B cell (primary cell): ENCODE measurements around the gene DOCK4. TPM values are rescaled to one million over a fixed set of nuclear protein-coding genes. Genes with fewer than 3 reads are reported as not detected.

Experiments used
- ATAC-seq: fragments of 200-7000 bp; cut with Tn5 transposase; one replicate; pipeline ENCODE4 v1.10.0; 2021; ENCODE audit warnings: low read depth, mild to moderate bottlenecking, moderate number of reproducible peaks, moderate library complexity
- CTCF ChIA-PET: fragments of 350-600 bp; sonication (Branson Sonifier 250); formaldehyde crosslinking; loops from one replicate; lab custom pipeline; 2021; ENCODE audit warnings: antibody characterized with exemption, inconsistent platforms; lab: Charles Lee
- POLR2A ChIA-PET: fragments of 350-600 bp; sonication (Branson Sonifier 250); formaldehyde crosslinking; loops from one replicate; lab custom pipeline; 2021; ENCODE audit warnings: antibody characterized with exemption; lab: Charles Lee
- DNase-seq: peaks from one replicate; pipeline ENCODE4 v3.0.0; 2013
- H2AFZ ChIP-seq: 2 replicates; pipeline ENCODE4 v1.6.1; 2012; ENCODE audit warnings: mild to moderate bottlenecking, low read depth, low read length; ENCODE audit not compliant: insufficient read depth, poor library complexity, severe bottlenecking
- H3K27ac ChIP-seq, 2 donors: 1 replicate in 1 of 2; 2 replicates in 1 of 2; pipeline ENCODE4 v1.5.1; 2012 to 2013; ENCODE audit warnings: low read length in 2 of 2, mild to moderate bottlenecking in 2 of 2, moderate library complexity in 1 of 2
- H3K27me3 ChIP-seq, 4 experiments: fragments of 200-600 bp in 1 of 4; sonication (generic) in 1 of 4; replicated peaks in 1 of 4; 1 replicate in 2 of 4; 2 replicates in 2 of 4; pipeline versions ENCODE4 v1.6.1 to v1.7.0; 2013 to 2016; ENCODE audit warnings: low read length in 3 of 4, mild to moderate bottlenecking in 2 of 4, mixed read lengths in 1 of 4, moderate library complexity in 1 of 4; ENCODE audit not compliant: insufficient read depth in 4 of 4, control insufficient read depth in 3 of 4; ENCODE audit errors: control extremely low read depth in 1 of 4
- H3K36me3 ChIP-seq, 2 experiments: replicated peaks in 1 of 2; 1 replicate in 1 of 2; 2 replicates in 1 of 2; pipeline versions ENCODE4 v1.6.1 to v1.7.1; 2013; ENCODE audit warnings: low read length in 1 of 2; ENCODE audit not compliant: insufficient read depth in 2 of 2, control insufficient read depth in 1 of 2; ENCODE audit errors: control extremely low read depth in 1 of 2, extremely low read depth in 1 of 2
- H3K4me1 ChIP-seq, 2 donors: fragments of 200-600 bp in 1 of 2; sonication (generic) in 1 of 2; 1 replicate in 1 of 2; 2 replicates in 1 of 2; pipeline versions ENCODE4 v1.5.1 to v1.6.1; 2013 to 2017; ENCODE audit warnings: low read length in 2 of 2; ENCODE audit not compliant: control insufficient read depth in 2 of 2, insufficient read depth in 2 of 2
- H3K4me2 ChIP-seq: replicated peaks from 2 replicates; pipeline ENCODE3; 2012; ENCODE audit warnings: mild to moderate bottlenecking, low read depth, low read length; ENCODE audit not compliant: poor library complexity, severe bottlenecking
- H3K4me3 ChIP-seq, 5 experiments: fragments of 200-600 bp in 1 of 5; sonication (generic) in 1 of 5; 1 replicate in 3 of 5; 2 replicates in 2 of 5; pipeline versions ENCODE4 v1.5.1 to v1.7.0; 2011 to 2016; ENCODE audit warnings: low read length in 4 of 5, mild to moderate bottlenecking in 4 of 5, low read depth in 2 of 5, control low read depth in 1 of 5, moderate library complexity in 1 of 5; ENCODE audit not compliant: insufficient read depth in 1 of 5; ENCODE audit errors: control extremely low read depth in 1 of 5, extremely low read depth in 1 of 5
- H3K79me2 ChIP-seq: fragments of 200-600 bp; sonication (generic); one replicate; pipeline ENCODE4 v1.6.0; 2016; ENCODE audit warnings: low read length; ENCODE audit not compliant: control insufficient read depth, insufficient read depth
- H3K9ac ChIP-seq: fragments of 200-600 bp; sonication (generic); 2 replicates; pipeline ENCODE4 v1.6.1; 2017; ENCODE audit warnings: mild to moderate bottlenecking, low read length, moderate library complexity
- H3K9me3 ChIP-seq, 3 donors: one replicate each; pipeline versions ENCODE4 v1.6.1 to v1.7.1; 2013; ENCODE audit warnings: low read length in 2 of 3; ENCODE audit not compliant: control insufficient read depth in 2 of 3, insufficient read depth in 1 of 3; ENCODE audit errors: control extremely low read depth in 1 of 3
- H4K20me1 ChIP-seq: 2 replicates; pipeline ENCODE4 v1.6.0; 2012; ENCODE audit warnings: mild to moderate bottlenecking, low read length; ENCODE audit not compliant: insufficient read depth, control insufficient read depth, poor library complexity, severe bottlenecking
- H3K27ac Mint-ChIP-seq: one replicate; pipeline ENCODE4 v1.8.0; 2021; ENCODE audit warnings: mixed read lengths
- H3K27me3 Mint-ChIP-seq: one replicate; pipeline ENCODE4 v1.8.0; 2021; ENCODE audit warnings: mixed read lengths
- H3K4me1 Mint-ChIP-seq: one replicate; pipeline ENCODE4 v1.8.0; 2021; ENCODE audit warnings: mixed read lengths
- H3K4me3 Mint-ChIP-seq: one replicate; pipeline ENCODE4 v1.8.0; 2021; ENCODE audit warnings: mixed read lengths
- H3K9me3 Mint-ChIP-seq: one replicate; pipeline ENCODE4 v1.8.0; 2022; ENCODE audit warnings: mixed read lengths; ENCODE audit not compliant: insufficient read depth
- CTCF ChIP-seq: fragments of 200-600 bp; IDR thresholded peaks from one replicate; pipeline ENCODE4 v1.8.0; 2022; ENCODE audit warnings: antibody characterized with exemption, mild to moderate bottlenecking
- EZH2 ChIP-seq: IDR thresholded peaks from 2 replicates; pipeline ENCODE4 v1.6.1; 2012; ENCODE audit warnings: borderline replicate concordance, low read depth, mild to moderate bottlenecking, moderate library complexity, low read length; ENCODE audit not compliant: insufficient read depth, poor library complexity, severe bottlenecking
- WGBS: methylation state at CpG from one replicate; pipeline ENCODE4 v1.1.5; 2013; ENCODE audit warnings: missing lambda C conversion rate; ENCODE audit not compliant: insufficient coverage; 5-methylcytosine and 5-hydroxymethylcytosine counted together
- intact Hi-C: fragments of 100-400 bp; cut with micrococcal nuclease; formaldehyde crosslinking; loops from one replicate; pipeline ENCODE4 v1.10.0; 2022
- polyA plus RNA-seq: library from polyadenylated mRNA; depleted of rRNA; stranded (reverse); fragments of >200 nt; gene quantifications from 2 replicates; pipeline ENCODE4 v1.2.3, GENCODE V29; 2012
- total RNA-seq, 2 donors: library from RNA; stranded (reverse); fragments of 120-200 nt in 1 of 2; gene quantifications; 1 replicate in 1 of 2; 2 replicates in 1 of 2; pipeline versions ENCODE4 v1.2.3 to v1.2.4, GENCODE V29; 2013 to 2022

DOCK4 gene
- total and polyA plus RNA-seq, 2 donors (not counting 1 experiment from before 2014, with no cell fraction given), result 0.03 to 4.1 TPM

- ChIA-PET POLR2A (no interaction called here), CTCF (no interaction called here)
- Histone ChIP-seq H3K27me3 (peaks cover 0 to 4% (median 0%) of the 10 kb centered on the region in 4 experiments), H3K27ac (no peak overlapping the region), H3K9me3 (no peaks in the 10 kb centered on the region), H3K9ac (no peak overlapping the region), H3K4me2 (no peak overlapping the region), H3K4me3 (no peak overlapping the region), H4K20me1 (no peaks in the 10 kb centered on the region), H3K36me3 (no peaks in the 10 kb centered on the region), H2AFZ (no peak overlapping the region), H3K79me2 (no peaks in the 10 kb centered on the region), H3K4me1 (no peaks in the 10 kb centered on the region)
- ATAC-seq (no peak), DNase-seq (no peak)
- H3K4me3 Mint-ChIP-seq, result no peak overlapping the region
- peaks cover 4% of the 10 kb centered on the region for H3K27me3 Mint-ChIP-seq
- H3K4me1 Mint-ChIP-seq, result no peaks in the 10 kb centered on the region
- H3K27ac Mint-ChIP-seq, result no peak overlapping the region
- no CpG with 5 or more reads among the region's 5 CpGs for WGBS
- intact Hi-C loops, result no loop called here
- H3K9me3 Mint-ChIP-seq, result no peaks in the 10 kb centered on the region
- TF ChIP-seq CTCF (no peak), EZH2 (no peak)
Observed at GRCh38 chr7:111919631-111920179, 286.5 kb downstream of the DOCK4 start.

DNA sequence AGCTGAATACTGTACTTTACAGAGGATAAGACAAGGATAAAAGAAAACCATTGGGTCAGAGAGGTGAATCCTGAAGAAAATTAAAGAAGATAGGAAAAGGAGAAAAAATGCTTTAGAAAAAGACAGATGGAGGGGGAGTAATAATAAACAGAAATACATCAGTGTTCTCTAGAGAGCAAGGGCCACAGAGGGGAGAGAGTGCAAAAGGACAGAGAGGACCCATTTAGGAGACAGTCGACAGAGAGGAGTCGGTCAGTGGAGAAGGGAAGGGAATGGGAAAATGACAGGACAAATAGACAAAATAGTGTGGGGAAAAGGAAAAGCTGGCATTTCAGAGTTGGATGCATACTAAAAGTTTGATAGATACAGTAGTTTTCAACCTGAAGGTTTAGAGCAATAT lies 287.0 kb downstream of the DOCK4 start:
- Histone ChIP-seq H3K4me3 (no peak overlapping the region), H3K27ac (no peak overlapping the region), H4K20me1 (no peaks in the 10 kb centered on the region), H3K27me3 (peaks cover 0 to 4% (median 0%) of the 10 kb centered on the region in 4 experiments), H2AFZ (no peak overlapping the region), H3K4me2 (no peak overlapping the region), H3K4me1 (no peaks in the 10 kb centered on the region), H3K9me3 (no peaks in the 10 kb centered on the region), H3K36me3 (no peaks in the 10 kb centered on the region), H3K79me2 (no peaks in the 10 kb centered on the region), H3K9ac (no peak overlapping the region)
- intact Hi-C loops, result no loop called here
- Mint-ChIP-seq H3K27me3 (peaks cover 2% of the 10 kb centered on the region), H3K9me3 (no peaks in the 10 kb centered on the region), H3K4me1 (no peaks in the 10 kb centered on the region), H3K27ac (no peak overlapping the region), H3K4me3 (no peak overlapping the region)
- CTCF ChIA-PET, result interaction anchor here (0.9 kb wide), 1 partner anchor 116 kb away, joined by 3 read pairs; no protein-coding TSS in a partner anchor
- ATAC-seq (no peak), DNase-seq (no peak)
- TF ChIP-seq EZH2, result no peak
- no peak for TF ChIP-seq CTCF
- POLR2A ChIA-PET, result no interaction called here
- 100% methylated on average over 2 of the region's 2 CpGs for WGBS
